TTC549 (cell line): ENCODE measurements around the gene MTRF1.

ENCODE experiments used
- FAIRE-seq: peaks from 2 replicates; lab custom pipeline; 2012; peaks lifted over from hg19 to GRCh38; lab: Jason Lieb, UNC

Gene MTRF1

GRCh38 chr13:41263261-41263971 lies at the start of gene MTRF1:
Gene MTRF1 (minus strand): TSS chr13:41263576. CDS start chr13:41260907, 2,669 bp downstream.
- no peak for FAIRE-seq

- FAIRE-seq, result no peak
Observed at GRCh38 chr13:41313117-41313516, 49.7 kb upstream of the MTRF1 start.

- no peak for FAIRE-seq
Observed at GRCh38 chr13:41312176-41312500, 48.8 kb upstream of the MTRF1 start.

- no peak for FAIRE-seq
Observed at GRCh38 chr13:41311406-41312175, 48.2 kb upstream of the MTRF1 start.

- FAIRE-seq, result no peak
Observed at GRCh38 chr13:41310963-41311405, 47.6 kb upstream of the MTRF1 start, which contains the start of gene NAA16. Gene NAA16 (plus strand): TSS chr13:41311267. CDS start chr13:41311529, 262 bp downstream.

GRCh38 chr13:41307884-41308640 lies 44.7 kb upstream of the MTRF1 start:
- FAIRE-seq, result no peak

GRCh38 chr13:41306271-41307145 lies 43.1 kb upstream of the MTRF1 start:
- no peak for FAIRE-seq

GRCh38 chr13:41304551-41304950 lies 41.2 kb upstream of the MTRF1 start:
- FAIRE-seq, result no peak

GRCh38 chr13:41302743-41303142 lies 39.4 kb upstream of the MTRF1 start:
- no peak for FAIRE-seq

- no peak for FAIRE-seq
Observed at GRCh38 chr13:41299316-41300094, 36.1 kb upstream of the MTRF1 start.

- no peak for FAIRE-seq
Observed at GRCh38 chr13:41296879-41297646, 33.7 kb upstream of the MTRF1 start.

GRCh38 chr13:41295973-41296372 lies 32.6 kb upstream of the MTRF1 start:
- FAIRE-seq, result no peak

- FAIRE-seq, result no peak
Observed at GRCh38 chr13:41294914-41295313, 31.5 kb upstream of the MTRF1 start.

GRCh38 chr13:41293272-41293671 lies 29.9 kb upstream of the MTRF1 start:
- FAIRE-seq, result peak; percentile 19

GRCh38 chr13:41291246-41291645 lies 27.9 kb upstream of the MTRF1 start:
- no peak for FAIRE-seq

GRCh38 chr13:41289463-41289881 lies 26.1 kb upstream of the MTRF1 start:
- no peak for FAIRE-seq

- FAIRE-seq, result no peak
Observed at GRCh38 chr13:41286370-41286769, 23.0 kb upstream of the MTRF1 start.

- no peak for FAIRE-seq
Observed at GRCh38 chr13:41284512-41285288, 21.3 kb upstream of the MTRF1 start.

GRCh38 chr13:41282129-41282571 lies 18.8 kb upstream of the MTRF1 start:
- FAIRE-seq, result no peak
